NCI-H345 treated with DMSO at 0.1 percent for 48 hours (cell line): ENCODE results near the gene ADA.
"Not testable (repeated sequence)": the region's sequence is repeated elsewhere in the genome, so short reads cannot be mapped to it uniquely, and the experiment has no call there.

Experiments
- DNase-seq: peaks from one replicate; lab custom pipeline; 2025; ENCODE audit not compliant: unreplicated experiment; lab: John Stamatoyannopoulos, UW

ADA gene

GRCh38 chr20:44651684-44652423 lies at the start of gene ADA:
Gene ADA, minus strand, starts transcription at chr20:44651699. Its CDS starts 92 bp downstream, at chr20:44651607.
- peak; percentile 46 for DNase-seq

GRCh38 chr20:44700306-44700705 lies 48.8 kb upstream of the ADA start:
- no peak for DNase-seq

- no peak for DNase-seq
Measured at GRCh38 chr20:44698351-44698750, 46.9 kb upstream of the ADA start.

- DNase-seq = not testable (repeated sequence)
Measured at GRCh38 chr20:44697041-44697440, 45.5 kb upstream of the ADA start.

DNA sequence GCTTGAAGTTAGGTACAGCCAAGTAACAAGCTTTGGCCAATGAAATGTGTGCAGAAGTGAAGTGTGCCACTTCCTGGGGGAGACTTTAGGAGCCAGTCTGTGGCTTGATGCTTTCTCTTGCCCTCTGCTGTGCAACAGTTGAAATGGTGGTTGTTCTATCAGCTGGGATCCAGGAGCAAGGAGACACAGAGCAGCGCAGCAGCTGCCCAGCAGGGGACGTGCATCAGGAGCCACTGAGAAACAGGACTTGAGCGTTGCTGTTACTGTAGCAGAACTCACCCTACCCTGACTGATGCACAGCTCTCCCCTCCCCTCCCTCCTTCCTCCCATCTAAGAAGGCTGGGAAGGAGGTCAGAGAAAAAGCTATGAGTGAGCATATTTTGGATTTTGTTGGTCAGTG lies 44.8 kb upstream of the ADA start:
- no peak for DNase-seq

DNA sequence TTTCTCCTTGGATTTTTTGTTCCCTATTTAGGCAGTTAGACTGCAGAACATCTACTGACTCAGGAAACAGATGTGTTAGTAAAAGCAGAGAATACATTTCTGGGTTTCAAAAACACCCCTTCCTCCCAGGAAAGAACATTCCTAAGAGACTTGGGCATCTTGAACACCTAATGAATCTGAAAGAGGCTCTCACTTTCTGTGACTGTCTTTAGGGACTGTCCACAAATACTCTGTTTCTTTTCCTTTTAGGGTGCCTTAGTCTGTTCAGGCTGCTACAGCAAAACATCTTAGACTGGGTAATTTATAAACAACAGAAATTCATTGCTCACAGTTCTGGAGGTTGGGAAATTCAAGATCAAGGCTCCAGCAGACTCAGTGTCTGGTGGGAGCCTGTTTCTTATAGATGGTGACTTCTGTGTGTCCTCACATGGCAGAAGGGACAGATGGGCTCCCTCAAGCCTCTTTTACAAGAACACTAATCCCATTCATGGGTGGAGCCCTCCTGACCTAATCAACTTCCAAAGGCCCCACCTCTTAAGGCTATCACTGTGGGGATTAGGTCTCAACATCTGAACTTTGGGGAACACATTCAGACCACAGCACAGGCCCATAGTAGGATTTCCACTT lies 44.3 kb upstream of the ADA start:
- no peak for DNase-seq

DNA sequence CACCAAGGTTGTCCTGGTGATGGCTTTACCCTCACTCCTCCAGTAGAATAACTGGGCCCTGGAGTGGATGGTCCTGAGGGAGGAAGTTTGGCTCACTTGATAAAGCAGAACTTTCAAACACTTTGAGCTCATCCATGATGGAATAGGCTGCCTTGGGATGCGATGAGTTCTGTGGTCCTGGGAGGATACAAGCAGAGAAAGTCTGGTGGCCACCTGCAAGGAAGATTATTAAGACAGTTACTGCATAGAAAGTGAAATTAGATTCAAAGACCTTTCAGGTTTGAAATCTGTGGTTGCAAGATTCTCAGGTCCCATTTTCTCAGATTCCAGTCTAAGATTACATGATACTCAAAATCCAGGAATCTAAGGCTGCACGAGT lies 43.8 kb upstream of the ADA start:
- no peak for DNase-seq

GRCh38 chr20:44694159-44694558 lies 42.7 kb upstream of the ADA start:
- no peak for DNase-seq

- DNase-seq = no peak
Measured at GRCh38 chr20:44693627-44694026, 42.1 kb upstream of the ADA start.

GRCh38 chr20:44692932-44693480 lies 41.5 kb upstream of the ADA start:
- DNase-seq = no peak

DNA sequence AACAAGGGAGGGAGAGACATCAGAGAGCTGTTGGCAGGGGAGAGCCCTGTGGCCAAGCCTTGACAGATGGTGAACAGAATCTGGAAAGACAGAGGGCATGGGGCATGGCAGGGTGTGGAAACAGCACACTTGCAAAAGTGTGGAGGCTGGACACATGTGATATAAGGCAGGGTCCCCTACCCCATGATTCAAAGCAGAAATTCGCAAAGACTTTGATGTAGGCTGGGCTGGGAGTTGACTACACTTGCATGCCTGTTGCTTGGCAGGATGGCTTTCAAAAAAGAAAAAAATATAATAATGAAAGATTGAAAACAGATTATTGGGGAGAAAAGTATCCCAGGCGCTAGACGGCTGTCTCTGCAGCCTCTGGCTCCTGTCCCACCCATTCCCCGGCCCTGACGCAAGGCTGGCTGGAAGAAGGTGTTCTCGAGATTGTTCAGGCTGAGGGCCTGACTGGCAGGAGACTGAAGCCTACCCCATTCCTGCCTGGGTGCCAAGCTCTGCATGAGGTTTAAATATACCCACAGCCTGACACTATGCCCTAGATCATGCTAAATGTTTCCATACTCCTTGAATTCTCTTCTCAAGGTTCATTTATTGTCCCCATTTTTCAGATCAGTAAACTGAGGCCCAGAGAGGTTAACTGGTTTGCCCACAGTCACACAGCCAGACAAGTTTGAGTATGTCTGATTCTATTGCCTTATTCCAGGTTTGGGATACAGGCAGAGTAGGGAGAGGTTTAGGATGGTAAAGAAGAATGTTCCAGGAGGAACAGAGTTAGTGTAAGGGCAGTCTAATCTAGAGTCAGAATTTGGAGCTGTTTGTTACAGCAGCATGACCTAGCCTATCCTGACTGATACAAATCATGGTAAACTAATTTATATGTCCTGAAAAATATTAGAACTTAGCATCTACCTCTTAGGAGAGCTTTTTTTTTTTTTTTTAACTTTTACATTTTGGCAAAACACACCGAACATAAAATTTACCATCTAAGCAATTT lies 40.2 kb upstream of the ADA start:
- DNase-seq = no peak

GRCh38 chr20:44690781-44691423 lies 39.4 kb upstream of the ADA start:
- DNase-seq = no peak

DNA sequence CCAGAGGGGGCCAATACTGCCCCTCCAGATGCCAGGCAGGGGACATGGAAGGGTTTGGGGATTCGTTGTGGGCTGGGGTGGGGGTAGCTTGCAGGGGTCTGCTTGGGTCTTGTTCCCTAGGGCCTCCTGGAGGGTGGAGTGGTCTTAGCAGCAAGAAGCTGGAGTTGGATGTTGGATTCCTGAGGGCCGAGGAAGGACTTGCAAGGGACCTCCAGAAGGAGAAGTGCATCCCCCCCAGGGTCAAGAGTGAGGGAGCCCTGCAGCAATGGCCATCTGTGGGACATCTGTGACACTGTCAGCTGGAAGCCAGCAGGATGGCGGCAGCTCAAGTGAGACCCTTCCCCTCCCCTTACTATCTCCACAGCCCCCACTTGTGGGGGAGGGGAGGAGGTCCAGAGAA lies 38.3 kb upstream of the ADA start:
- DNase-seq = no peak

DNA sequence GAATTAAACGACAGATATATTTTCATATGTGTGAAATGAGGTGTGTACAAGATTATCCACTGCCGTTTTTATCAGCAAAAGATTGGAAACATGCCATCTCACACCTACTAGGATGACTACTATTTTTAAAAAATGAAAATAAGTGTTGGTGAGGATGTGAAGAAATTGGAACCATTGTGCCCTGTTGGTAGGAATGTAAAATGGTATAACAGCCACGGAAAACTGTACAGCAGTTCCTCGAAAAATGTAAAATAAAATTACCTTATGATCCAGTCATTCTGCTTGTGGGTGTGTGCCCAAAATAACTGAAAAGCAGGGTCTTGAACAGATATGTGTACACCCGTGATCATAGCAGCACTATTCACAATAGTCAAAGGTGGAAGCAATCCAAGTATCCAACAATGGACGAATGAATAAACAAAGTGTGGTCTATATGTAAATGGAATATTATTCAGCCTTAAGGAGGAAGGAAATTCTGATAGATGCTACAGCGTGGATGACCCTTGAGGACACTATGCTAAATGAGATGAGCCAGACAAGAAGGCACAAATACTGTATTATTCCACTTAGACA lies 36.6 kb upstream of the ADA start:
- no peak for DNase-seq

DNA sequence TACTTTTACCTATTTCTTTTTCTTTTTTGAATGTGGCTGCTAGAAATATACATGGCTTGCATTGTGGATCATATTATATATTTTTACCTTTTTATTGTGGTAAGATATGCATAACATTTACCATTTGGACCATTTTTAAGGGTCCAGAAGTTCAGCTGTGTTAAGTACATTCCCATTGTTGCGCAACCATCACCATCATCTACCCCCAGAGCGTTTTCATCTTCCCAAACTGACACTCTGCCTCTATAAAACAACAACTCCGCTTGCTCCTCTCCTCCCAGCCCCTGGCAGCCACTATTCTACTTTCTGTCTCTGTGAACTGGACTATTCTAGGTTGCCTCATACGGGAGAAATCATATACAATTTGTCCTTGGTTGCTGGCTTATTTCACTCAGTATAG lies 35.4 kb upstream of the ADA start:
- no peak for DNase-seq

- DNase-seq = no peak
Measured at GRCh38 chr20:44684047-44684967, 32.8 kb upstream of the ADA start.

DNA sequence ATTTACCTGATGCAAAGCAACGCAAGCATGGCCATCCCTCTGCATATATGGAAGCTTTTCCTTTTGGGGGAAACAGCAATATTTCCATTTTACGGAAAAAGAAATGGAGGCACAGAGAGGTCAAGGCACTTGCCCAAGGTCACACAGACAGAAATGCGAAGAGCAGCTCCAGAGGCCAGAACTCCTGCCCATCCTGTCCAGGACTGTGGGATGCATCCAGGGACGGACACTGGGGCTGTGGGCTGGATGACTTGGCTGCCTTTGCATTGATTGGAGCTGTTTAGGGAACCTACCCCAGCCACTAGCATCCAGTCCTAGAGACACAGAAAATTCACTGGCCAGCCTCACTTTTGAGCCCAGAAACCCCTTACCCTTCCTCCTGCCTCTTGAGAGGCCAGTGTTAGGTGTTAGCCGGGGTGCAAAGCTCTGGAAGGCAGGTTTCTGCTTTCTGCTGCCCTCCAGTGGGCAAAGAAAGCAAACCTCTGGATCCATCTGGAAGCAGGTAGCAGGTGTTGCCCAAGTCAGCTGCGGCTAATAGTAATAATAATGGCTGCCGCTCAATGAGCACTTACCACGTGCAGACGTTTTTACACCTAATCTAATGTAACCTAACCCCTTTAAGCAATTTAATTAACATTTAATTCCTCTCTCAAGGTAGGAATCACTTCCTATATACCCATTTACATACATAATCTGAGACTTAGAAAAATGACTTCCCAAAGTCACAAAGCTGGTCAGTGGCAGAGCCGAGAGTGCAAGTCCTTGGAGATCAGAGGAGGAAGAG lies 32.0 kb upstream of the ADA start:
- DNase-seq = peak; percentile 59

DNA sequence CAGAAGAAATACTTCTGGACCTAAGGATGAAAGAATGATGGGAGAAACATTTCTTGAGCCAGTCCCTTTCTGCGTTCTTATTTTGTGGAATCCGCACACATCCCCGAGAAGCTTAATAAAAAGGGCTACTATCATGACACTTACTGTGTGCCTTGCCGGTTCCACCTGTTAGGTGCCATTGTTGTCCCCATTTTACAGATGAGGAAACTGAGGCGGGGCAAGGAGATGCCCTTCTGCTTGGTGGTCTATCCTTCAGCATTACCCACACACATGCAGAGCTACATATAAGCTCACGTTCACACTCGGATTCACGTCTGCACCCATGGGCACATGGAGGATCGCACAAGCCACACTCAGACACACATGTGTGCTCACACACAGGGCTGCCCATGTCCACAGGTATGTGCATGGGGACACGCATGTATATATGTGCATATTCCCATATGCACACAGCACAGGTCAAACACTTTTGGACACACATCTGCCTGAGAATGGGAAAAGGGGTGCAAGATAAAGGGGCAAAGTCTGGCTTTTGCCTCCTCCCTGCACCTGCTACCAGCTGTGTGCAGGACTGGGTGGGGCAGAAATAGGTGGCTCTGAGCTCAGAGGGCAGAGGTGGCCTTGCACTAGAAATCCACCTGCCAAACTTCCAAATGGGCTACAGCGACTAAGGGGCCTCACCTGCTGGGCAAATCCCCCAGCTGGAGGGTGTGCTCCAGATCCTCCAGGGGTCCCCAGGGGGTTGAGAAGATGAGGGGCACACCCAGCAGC lies 30.5 kb upstream of the ADA start:
- DNase-seq = no peak
